ENCODE results near the gene RHBDD3.

DNA sequence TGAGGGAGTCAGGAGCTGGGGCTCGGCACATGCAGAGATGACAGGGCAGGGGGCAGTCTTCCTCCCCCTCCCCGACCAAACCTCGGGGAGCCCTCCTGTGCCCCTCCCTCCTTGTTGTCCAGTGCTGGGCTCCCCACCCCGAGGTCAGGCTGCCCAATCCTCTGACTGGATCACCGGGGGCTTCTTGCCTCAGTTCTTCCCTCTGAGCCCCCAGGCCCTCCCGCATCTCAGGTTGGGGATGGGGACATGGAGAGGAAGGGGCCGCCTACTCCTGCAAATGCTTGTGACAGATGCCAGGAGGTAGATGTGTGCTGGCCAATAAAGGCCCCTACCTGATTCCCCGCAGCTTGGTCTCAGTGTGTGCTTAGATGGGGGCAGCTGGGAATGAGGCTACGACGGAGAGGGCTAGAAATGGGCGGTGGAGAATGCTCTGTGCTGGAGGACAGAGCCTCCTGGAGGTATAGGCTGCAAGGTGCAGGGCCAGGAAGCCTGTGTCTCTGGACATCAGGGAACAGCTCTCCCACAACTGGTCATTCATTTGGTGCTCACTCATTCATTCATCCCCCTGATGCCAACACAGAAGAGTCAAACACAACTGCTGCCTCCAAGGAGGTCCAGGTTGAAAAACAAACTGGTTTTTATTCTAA is 8.4 kb downstream of the RHBDD3 start:
- TF ChIP-seq, protein P1, sequence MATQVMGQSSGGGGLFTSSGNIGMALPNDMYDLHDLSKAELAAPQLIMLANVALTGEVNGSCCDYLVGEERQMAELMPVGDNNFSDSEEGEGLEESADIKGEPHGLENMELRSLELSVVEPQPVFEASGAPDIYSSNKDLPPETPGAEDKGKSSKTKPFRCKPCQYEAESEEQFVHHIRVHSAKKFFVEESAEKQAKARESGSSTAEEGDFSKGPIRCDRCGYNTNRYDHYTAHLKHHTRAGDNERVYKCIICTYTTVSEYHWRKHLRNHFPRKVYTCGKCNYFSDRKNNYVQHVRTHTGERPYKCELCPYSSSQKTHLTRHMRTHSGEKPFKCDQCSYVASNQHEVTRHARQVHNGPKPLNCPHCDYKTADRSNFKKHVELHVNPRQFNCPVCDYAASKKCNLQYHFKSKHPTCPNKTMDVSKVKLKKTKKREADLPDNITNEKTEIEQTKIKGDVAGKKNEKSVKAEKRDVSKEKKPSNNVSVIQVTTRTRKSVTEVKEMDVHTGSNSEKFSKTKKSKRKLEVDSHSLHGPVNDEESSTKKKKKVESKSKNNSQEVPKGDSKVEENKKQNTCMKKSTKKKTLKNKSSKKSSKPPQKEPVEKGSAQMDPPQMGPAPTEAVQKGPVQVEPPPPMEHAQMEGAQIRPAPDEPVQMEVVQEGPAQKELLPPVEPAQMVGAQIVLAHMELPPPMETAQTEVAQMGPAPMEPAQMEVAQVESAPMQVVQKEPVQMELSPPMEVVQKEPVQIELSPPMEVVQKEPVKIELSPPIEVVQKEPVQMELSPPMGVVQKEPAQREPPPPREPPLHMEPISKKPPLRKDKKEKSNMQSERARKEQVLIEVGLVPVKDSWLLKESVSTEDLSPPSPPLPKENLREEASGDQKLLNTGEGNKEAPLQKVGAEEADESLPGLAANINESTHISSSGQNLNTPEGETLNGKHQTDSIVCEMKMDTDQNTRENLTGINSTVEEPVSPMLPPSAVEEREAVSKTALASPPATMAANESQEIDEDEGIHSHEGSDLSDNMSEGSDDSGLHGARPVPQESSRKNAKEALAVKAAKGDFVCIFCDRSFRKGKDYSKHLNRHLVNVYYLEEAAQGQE (IDR thresholded peaks at IDR 0.05; ENCODE audit: unreplicated experiment), result no peak
- TF ChIP-seq POLR2AphosphoS5 (IDR thresholded peaks at IDR 0.05; ENCODE audit: low read depth) (no peak), EZH2 (IDR thresholded peaks at IDR 0.05; ENCODE audit: low read depth, unreplicated experiment) (no peak), EZH2phosphoT487 (IDR thresholded peaks at IDR 0.05; ENCODE audit: unreplicated experiment) (no peak), STAT1 (IDR thresholded peaks at IDR 0.05; ENCODE audit: unreplicated experiment) (no peak), NANOG (IDR thresholded peaks at IDR 0.05; ENCODE audit: borderline replicate concordance) (no peak), CREB1 (CRISPR knock-in tag; IDR thresholded peaks at IDR 0.05; ENCODE audit: low read depth) (no peak)
- TF ChIP-seq, protein P2, sequence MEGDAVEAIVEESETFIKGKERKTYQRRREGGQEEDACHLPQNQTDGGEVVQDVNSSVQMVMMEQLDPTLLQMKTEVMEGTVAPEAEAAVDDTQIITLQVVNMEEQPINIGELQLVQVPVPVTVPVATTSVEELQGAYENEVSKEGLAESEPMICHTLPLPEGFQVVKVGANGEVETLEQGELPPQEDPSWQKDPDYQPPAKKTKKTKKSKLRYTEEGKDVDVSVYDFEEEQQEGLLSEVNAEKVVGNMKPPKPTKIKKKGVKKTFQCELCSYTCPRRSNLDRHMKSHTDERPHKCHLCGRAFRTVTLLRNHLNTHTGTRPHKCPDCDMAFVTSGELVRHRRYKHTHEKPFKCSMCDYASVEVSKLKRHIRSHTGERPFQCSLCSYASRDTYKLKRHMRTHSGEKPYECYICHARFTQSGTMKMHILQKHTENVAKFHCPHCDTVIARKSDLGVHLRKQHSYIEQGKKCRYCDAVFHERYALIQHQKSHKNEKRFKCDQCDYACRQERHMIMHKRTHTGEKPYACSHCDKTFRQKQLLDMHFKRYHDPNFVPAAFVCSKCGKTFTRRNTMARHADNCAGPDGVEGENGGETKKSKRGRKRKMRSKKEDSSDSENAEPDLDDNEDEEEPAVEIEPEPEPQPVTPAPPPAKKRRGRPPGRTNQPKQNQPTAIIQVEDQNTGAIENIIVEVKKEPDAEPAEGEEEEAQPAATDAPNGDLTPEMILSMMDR (conservative IDR thresholded peaks at IDR 0.05; ENCODE audit: low read depth in 2 of 2), result peak; percentile 41 to 49
